HCT116 (cell line): Measurements from ENCODE around the gene CDKAL1.

Experiments used
- CBX3 ChIP-seq: IDR thresholded peaks from 2 replicates; pipeline ENCODE4 v1.6.1; 2012; ENCODE audit warnings: low read depth
- CEBPB ChIP-seq: IDR thresholded peaks from 2 replicates; pipeline ENCODE4 v1.6.1; 2012; ENCODE audit warnings: low read depth
- CTCF ChIP-seq, 3 experiments: fragments of 200-600 bp in 1 of 3; sonication (generic) in 1 of 3; IDR thresholded peaks in 2 of 3; conservative IDR thresholded peaks in 1 of 3; 2 replicates each; pipeline ENCODE4 v1.5.1; 2012 to 2017; ENCODE audit warnings: low read depth in 2 of 3, low read length in 2 of 3, antibody characterized with exemption in 1 of 3, borderline replicate concordance in 1 of 3, control low read depth in 1 of 3, mild to moderate bottlenecking in 1 of 3, mixed read lengths in 1 of 3, mixed run types in 1 of 3, moderate library complexity in 1 of 3; ENCODE audit not compliant: insufficient read depth in 1 of 3
- EZH2 ChIP-seq: fragments of 200-600 bp; sonication (generic); IDR thresholded peaks from 2 replicates; pipeline ENCODE4 v1.6.1; 2017; ENCODE audit warnings: antibody characterized with exemption, mixed run types
- EZH2phosphoT487 ChIP-seq: fragments of 200-600 bp; IDR thresholded peaks from 2 replicates; pipeline ENCODE4 v1.6.1; 2018; ENCODE audit warnings: antibody characterized with exemption, borderline replicate concordance
- JUND ChIP-seq: IDR thresholded peaks from 2 replicates; pipeline ENCODE4 v1.6.1; 2012
- MAX ChIP-seq: IDR thresholded peaks from 2 replicates; pipeline ENCODE4 v1.6.1; 2012
- POLR2A ChIP-seq: IDR thresholded peaks from 2 replicates; pipeline ENCODE4 v1.7.0; 2011; ENCODE audit warnings: borderline replicate concordance; ENCODE audit not compliant: insufficient read depth, insufficient read length; ENCODE audit errors: extremely low read depth
- POLR2AphosphoS5 ChIP-seq: IDR thresholded peaks from 2 replicates; pipeline ENCODE4 v1.6.1; 2011; ENCODE audit warnings: mild to moderate bottlenecking, low read depth, low read length, moderate library complexity
- REST ChIP-seq: IDR thresholded peaks from 2 replicates; pipeline ENCODE4 v1.6.1; 2012; ENCODE audit warnings: low read depth
- SIN3A ChIP-seq: IDR thresholded peaks from 2 replicates; pipeline ENCODE4 v1.6.1; 2012; ENCODE audit warnings: low read depth
- YY1 ChIP-seq: IDR thresholded peaks from 2 replicates; pipeline ENCODE4 v1.6.1; 2011; ENCODE audit warnings: low read length, low read depth, moderate library complexity, mild to moderate bottlenecking; ENCODE audit not compliant: insufficient replicate concordance; ENCODE audit errors: extremely low read depth
- ZFX ChIP-seq: fragments of 450-650 bp; IDR thresholded peaks from 2 replicates; pipeline ENCODE4 v1.6.1; 2017
- ZNF274 ChIP-seq: fragments of 200-500 bp; sonication (Bioruptor generic); IDR thresholded peaks from 2 replicates; pipeline ENCODE4 v1.6.1; 2014; ENCODE audit warnings: mild to moderate bottlenecking, low read depth, low read length, inconsistent platforms

- TF ChIP-seq CTCF (IDR thresholded peaks at IDR 0.05 in 2 of 3, conservative IDR thresholded peaks at IDR 0.05 in 1 of 3; ENCODE audit: borderline replicate concordance in 1 of 3, insufficient read depth in 1 of 3, low read depth in 2 of 3, low read length in 2 of 3): no peak
- TF ChIP-seq EZH2phosphoT487: no peak
- TF ChIP-seq REST: no peak
- TF ChIP-seq POLR2AphosphoS5: no peak
- TF ChIP-seq JUND: no peak
- TF ChIP-seq CEBPB: no peak
- no peak for TF ChIP-seq CBX3
- TF ChIP-seq SIN3A: no peak
- TF ChIP-seq EZH2: no peak
- no peak for TF ChIP-seq ZNF274
- TF ChIP-seq POLR2A: no peak
- TF ChIP-seq MAX: no peak
- TF ChIP-seq YY1: no peak
- no peak for TF ChIP-seq ZFX
Observed at GRCh38 chr6:20827798-20828197, 293.5 kb downstream of the CDKAL1 start.
